DOHH2 (cell line): Measurements from ENCODE around the gene RAB28.

Experiments used
- EZH2phosphoT487 ChIP-seq: fragments of 200-600 bp; sonication (generic); IDR thresholded peaks from 2 replicates; pipeline ENCODE4 v1.6.1; 2017; ENCODE audit warnings: borderline replicate concordance, mild to moderate bottlenecking, antibody characterized with exemption, low read length, moderate library complexity, mixed read lengths
- TF ChIP-seq, protein P1 (sequence below): fragments of 200-600 bp; sonication (generic); IDR thresholded peaks from one replicate; pipeline ENCODE4 v1.5.1; 2014; ENCODE audit warnings: antibody characterized with exemption, mild to moderate bottlenecking, low read depth, low read length; ENCODE audit not compliant: poor library complexity, severe bottlenecking

- TF ChIP-seq, protein P1, sequence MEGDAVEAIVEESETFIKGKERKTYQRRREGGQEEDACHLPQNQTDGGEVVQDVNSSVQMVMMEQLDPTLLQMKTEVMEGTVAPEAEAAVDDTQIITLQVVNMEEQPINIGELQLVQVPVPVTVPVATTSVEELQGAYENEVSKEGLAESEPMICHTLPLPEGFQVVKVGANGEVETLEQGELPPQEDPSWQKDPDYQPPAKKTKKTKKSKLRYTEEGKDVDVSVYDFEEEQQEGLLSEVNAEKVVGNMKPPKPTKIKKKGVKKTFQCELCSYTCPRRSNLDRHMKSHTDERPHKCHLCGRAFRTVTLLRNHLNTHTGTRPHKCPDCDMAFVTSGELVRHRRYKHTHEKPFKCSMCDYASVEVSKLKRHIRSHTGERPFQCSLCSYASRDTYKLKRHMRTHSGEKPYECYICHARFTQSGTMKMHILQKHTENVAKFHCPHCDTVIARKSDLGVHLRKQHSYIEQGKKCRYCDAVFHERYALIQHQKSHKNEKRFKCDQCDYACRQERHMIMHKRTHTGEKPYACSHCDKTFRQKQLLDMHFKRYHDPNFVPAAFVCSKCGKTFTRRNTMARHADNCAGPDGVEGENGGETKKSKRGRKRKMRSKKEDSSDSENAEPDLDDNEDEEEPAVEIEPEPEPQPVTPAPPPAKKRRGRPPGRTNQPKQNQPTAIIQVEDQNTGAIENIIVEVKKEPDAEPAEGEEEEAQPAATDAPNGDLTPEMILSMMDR, result no peak
- TF ChIP-seq EZH2phosphoT487, result no peak
Observed at GRCh38 chr4:13348216-13348615, 135.9 kb downstream of the RAB28 start.
